NCI-H2171 (cell line): ENCODE measurements around the gene SORD.

Experiments
- DNase-seq: peaks from one replicate; lab custom pipeline; 2025; lab: John Stamatoyannopoulos, UW

The SORD gene

GRCh38 chr15:45116482-45117307 is 93.7 kb downstream of the SORD start:
- DNase-seq: no peak

GRCh38 chr15:45117308-45118130 is 94.5 kb downstream of the SORD start:
- no peak for DNase-seq

GRCh38 chr15:45118131-45118588 is 95.2 kb downstream of the SORD start:
- peak; percentile 96 for DNase-seq

- no peak for DNase-seq
Measured at GRCh38 chr15:45118996-45119395, 96.0 kb downstream of the SORD start.

- no peak for DNase-seq
Measured at GRCh38 chr15:45120081-45120972, 97.3 kb downstream of the SORD start.

GRCh38 chr15:45121020-45121419 is 98.0 kb downstream of the SORD start:
- no peak for DNase-seq

- DNase-seq: no peak
Measured at GRCh38 chr15:45121706-45122417, 98.9 kb downstream of the SORD start.

GRCh38 chr15:45122719-45123118 is 99.7 kb downstream of the SORD start:
- DNase-seq: no peak

GRCh38 chr15:45123397-45123796 is 100.4 kb downstream of the SORD start:
- no peak for DNase-seq

GRCh38 chr15:45126535-45127158 is 103.7 kb downstream of the SORD start:
- peak; percentile 22 for DNase-seq
